GM12878 (cell line): ENCODE measurements around the gene MUSTN1. TPM values are rescaled to one million over a fixed set of nuclear protein-coding genes. Genes with fewer than 3 reads are reported as not detected.

Experiments used
- ATAC-seq: fragments of 200-7000 bp; cut with Tn5 transposase; 3 replicates; pipeline ENCODE4 v1.9.1; 2020; ENCODE audit warnings: mild to moderate bottlenecking, moderate library complexity
- BruUV-seq: library from RNA; stranded (reverse); fragments of 400-500 nt; replicated peaks from 2 replicates; lab custom pipeline; 2021; lab: Mats Ljungman, UMichigan
- CTCF ChIA-PET: fragments of 300-600 bp; sonication (Branson Sonifier 250); formaldehyde crosslinking; extraction: SDS; loops from one replicate; lab custom pipeline; 2021; ENCODE audit warnings: inconsistent platforms; lab: Yijun Ruan, JAX
- POLR2A ChIA-PET: fragments of 350-600 bp; formaldehyde crosslinking; extraction: SDS; loops from one replicate; lab custom pipeline; 2021; ENCODE audit warnings: inconsistent platforms; lab: Charles Lee
- RAD21 ChIA-PET: fragments of 300-600 bp; sonication (Branson Sonifier 250); formaldehyde crosslinking; loops from one replicate; lab custom pipeline; 2023; ENCODE audit warnings: antibody characterized with exemption; ENCODE audit not compliant: unreplicated experiment; lab: Charles Lee
- SMC1A ChIA-PET: fragments of 300-600 bp; sonication (Branson Sonifier 250); formaldehyde crosslinking; loops from one replicate; lab custom pipeline; 2023; ENCODE audit not compliant: unreplicated experiment, uncharacterized antibody; lab: Charles Lee
- DNase-seq: peaks from one replicate; pipeline ENCODE4 v3.0.0-alpha.2; 2011; ENCODE audit warnings: low read depth, low spot score
- FAIRE-seq: peaks from 3 replicates; lab custom pipeline; 2011; peaks lifted over from hg19 to GRCh38; lab: Jason Lieb, UNC
- H2AFZ ChIP-seq: 2 replicates; pipeline ENCODE4 v1.6.0; 2011; ENCODE audit warnings: low read depth, low read length, control low read depth; ENCODE audit not compliant: control insufficient read depth
- H3K27ac ChIP-seq: 2 replicates; pipeline ENCODE4 v1.5.1; 2011; ENCODE audit warnings: control low read depth; ENCODE audit not compliant: control insufficient read depth, insufficient read depth
- H3K27me3 ChIP-seq, 2 experiments: replicated peaks in 1 of 2; 2 replicates each; pipeline versions ENCODE4 v1.6.0 to v1.6.1; 2011; ENCODE audit warnings: low read length in 1 of 2; ENCODE audit not compliant: control insufficient read depth in 2 of 2, insufficient read depth in 2 of 2
- H3K36me3 ChIP-seq, 2 experiments: 2 replicates each; pipeline ENCODE4 v1.5.1; 2011; ENCODE audit warnings: low read length in 1 of 2; ENCODE audit not compliant: control insufficient read depth in 2 of 2, insufficient read depth in 2 of 2
- H3K4me1 ChIP-seq: 2 replicates; pipeline ENCODE4 v1.6.1; 2011; ENCODE audit warnings: mild to moderate bottlenecking, low read length, moderate library complexity, mixed read lengths; ENCODE audit not compliant: control insufficient read depth, insufficient read depth
- H3K4me2 ChIP-seq: 2 replicates; pipeline ENCODE4 v1.6.0; 2011; ENCODE audit warnings: control low read depth; ENCODE audit not compliant: control insufficient read depth, insufficient read depth
- H3K4me3 ChIP-seq: fragments of 200-600 bp; sonication (generic); 2 replicates; pipeline ENCODE4 v1.5.1; 2016
- H3K79me2 ChIP-seq: 2 replicates; pipeline ENCODE4 v1.6.0; 2011; ENCODE audit warnings: low read length; ENCODE audit not compliant: control insufficient read depth, insufficient read depth
- H3K9ac ChIP-seq: 2 replicates; pipeline ENCODE4 v1.8.0; 2011; ENCODE audit warnings: low read length, control low read depth, mixed read lengths; ENCODE audit not compliant: control insufficient read depth, insufficient read depth
- H3K9me3 ChIP-seq: replicated peaks from 3 replicates; pipeline ENCODE4 v1.5.1; 2011; ENCODE audit warnings: mild to moderate bottlenecking, low read length; ENCODE audit not compliant: control insufficient read depth, insufficient read depth
- H4K20me1 ChIP-seq: 2 replicates; pipeline ENCODE4 v1.6.0; 2011; ENCODE audit not compliant: control insufficient read depth, insufficient read depth
- E2F8 ChIP-seq: fragments of 450-650 bp; IDR thresholded peaks from 2 replicates; pipeline ENCODE4 v1.6.1; 2018; ENCODE audit warnings: mild to moderate bottlenecking, low read depth, moderate library complexity; ENCODE audit not compliant: partially characterized antibody
- EZH2 ChIP-seq: IDR thresholded peaks from 2 replicates; pipeline ENCODE4 v1.6.1; 2012; ENCODE audit warnings: low read depth, mild to moderate bottlenecking, control low read depth, inconsistent platforms, low read length, borderline replicate concordance; ENCODE audit not compliant: control insufficient read depth
- HDAC2 ChIP-seq: fragments of 200-600 bp; sonication (generic); IDR thresholded peaks from 2 replicates; pipeline ENCODE4 v1.6.1; 2017
- JUND ChIP-seq: IDR thresholded peaks from 2 replicates; pipeline ENCODE4 v1.6.1; 2012; ENCODE audit warnings: low read depth, mild to moderate bottlenecking, low read length, improper control_type of control experiment, moderate library complexity
- KAT2A ChIP-seq: conservative IDR thresholded peaks from 2 replicates; pipeline ENCODE4 v1.6.1; 2011; ENCODE audit warnings: low read depth, low read length; ENCODE audit not compliant: control insufficient read depth
- MAX ChIP-seq: IDR thresholded peaks from 2 replicates; pipeline ENCODE4 v1.6.1; 2012; ENCODE audit warnings: low read depth, low read length, improper control_type of control experiment
- NFYB ChIP-seq: IDR thresholded peaks from 2 replicates; pipeline ENCODE4 v1.6.1; 2011; ENCODE audit warnings: low read depth, mild to moderate bottlenecking, low read length, improper control_type of control experiment, moderate library complexity; ENCODE audit not compliant: insufficient read depth
- RAD21 ChIP-seq: IDR thresholded peaks from 2 replicates; pipeline ENCODE4 v1.6.1; 2011; ENCODE audit warnings: mild to moderate bottlenecking, low read depth, low read length, moderate library complexity; ENCODE audit not compliant: insufficient read depth
- SP1 ChIP-seq: IDR thresholded peaks from one replicate; pipeline ENCODE4 v1.6.1; 2011; ENCODE audit warnings: low read depth, low read length
- SREBF1 ChIP-seq: IDR thresholded peaks from 2 replicates; pipeline ENCODE4 v1.6.1; 2012; ENCODE audit warnings: mild to moderate bottlenecking, low read length
- ZNF687 ChIP-seq: fragments of 450-650 bp; IDR thresholded peaks from 2 replicates; pipeline ENCODE4 v1.6.1; 2017; ENCODE audit warnings: mild to moderate bottlenecking, moderate library complexity
- WGBS: methylation state at CpG from one replicate; pipeline ENCODE4 v1.1.6; 2016; ENCODE audit warnings: low lambda C conversion rate; ENCODE audit not compliant: insufficient replicate concordance, insufficient coverage; ENCODE audit errors: missing lambda C conversion rate; 5-methylcytosine and 5-hydroxymethylcytosine counted together
- in situ Hi-C: fragments of 300-500 bp; cut with MboI; formaldehyde crosslinking; loops from 9 replicates; pipeline ENCODE4 v1.14.3; 2018; ENCODE audit warnings: mixed read lengths
- intact Hi-C: fragments of 100-400 bp; cut with micrococcal nuclease; formaldehyde crosslinking; loops from one replicate; pipeline ENCODE4 v1.14.2; 2022; ENCODE audit not compliant: unreplicated experiment
- polyA plus RNA-seq, 11 experiments: library from polyadenylated mRNA; depleted of rRNA in 4 of 11; unstranded in 6 of 11; stranded (reverse) in 5 of 11; fragments of >200 nt; fragmentation: Nextera tagmentation in 4 of 11; fragmentation: Illumina TruSeq in 1 of 11; extraction: Ambion mirVana in 4 of 11; extraction: Trizol in 1 of 11; gene quantifications; 1 replicate in 1 of 11; 2 replicates in 10 of 11; pipeline versions ENCODE4 v1.2.1 to v1.2.3, GENCODE V29; 2011 to 2016; ENCODE audit warnings: inconsistent platforms in 2 of 11, missing spikeins in 2 of 11, low read depth in 1 of 11
- total RNA-seq, 4 experiments: library from RNA; depleted of rRNA in 3 of 4; stranded (reverse); fragments of >200 nt in 3 of 4; fragmentation: Illumina TruSeq in 1 of 4; extraction: Trizol in 1 of 4; gene quantifications; 2 replicates each; pipeline versions ENCODE4 v1.2.1 to v1.2.3, GENCODE V29; 2013 to 2021
- TF ChIP-seq, protein P1 (sequence below): fragments of 450-650 bp; IDR thresholded peaks from 2 replicates; pipeline ENCODE4 v1.6.1; 2018; ENCODE audit warnings: borderline replicate concordance, mild to moderate bottlenecking; ENCODE audit not compliant: partially characterized antibody

Gene MUSTN1
- total and polyA plus RNA-seq, 10 of the 15 experiments (the other 5 are each of a cell fraction or from before 2014, with no cell fraction given), result 0.35 to 4.5 (median 1.2) TPM; not detected in 2

DNA sequence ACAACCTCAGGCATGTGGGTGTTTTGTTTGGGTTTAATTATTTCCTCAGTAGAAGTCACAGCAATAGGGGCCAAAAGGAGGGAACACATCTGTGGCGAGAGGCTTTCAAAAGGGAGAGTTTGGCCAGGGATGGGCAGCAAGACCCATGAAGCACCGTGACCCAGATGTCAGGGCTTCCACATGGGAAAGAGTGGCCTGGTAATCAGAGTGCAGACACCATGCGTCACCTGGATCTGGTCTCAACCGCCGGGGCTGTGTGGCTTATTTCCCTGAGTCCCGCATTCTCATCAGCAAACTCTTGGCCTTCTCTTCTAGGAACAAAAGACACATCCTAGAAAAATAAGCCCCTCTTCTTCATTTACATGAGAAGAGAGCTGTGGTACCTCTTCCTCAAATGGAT lies 12.4 kb upstream of the MUSTN1 start:
- intact Hi-C loops, result no loop called here
- 98% methylated on average over 6 of the region's 6 CpGs for WGBS
- Histone ChIP-seq H3K4me1 (peaks cover 8% of the 10 kb centered on the region), H3K4me3 (no peak overlapping the region), H3K4me2 (no peak overlapping the region), H3K27me3 (no peaks in the 10 kb centered on the region), H3K27ac (no peak overlapping the region), H3K9ac (no peak overlapping the region), H3K36me3 (peaks cover 12 to 21% of the 10 kb centered on the region in 2 experiments), H3K79me2 (no peaks in the 10 kb centered on the region), H4K20me1 (no peaks in the 10 kb centered on the region), H2AFZ (no peak overlapping the region), H3K9me3 (no peaks in the 10 kb centered on the region)
- CTCF ChIA-PET, result interaction anchor here (1.4 to 1.7 kb wide), 2 partner anchors 85 to 227 kb away, joined by 3 read pairs; no protein-coding TSS in a partner anchor
- FAIRE-seq, result no peak
- ATAC-seq, result no peak
- SMC1A ChIA-PET, result interaction anchor here (1.0 to 2.6 kb wide), 4 partner anchors 46 to 89 kb away, joined by 3 to 12 read pairs (median 4); no protein-coding TSS in a partner anchor
- no peak for DNase-seq
- POLR2A ChIA-PET, result no interaction called here
- RAD21 ChIA-PET, result interaction anchor here (1.4 kb wide), 1 partner anchor 9 kb away, joined by 4 read pairs; no protein-coding TSS in a partner anchor
- in situ Hi-C loops, result loop anchor here (10.0 kb wide), 1 partner anchor 228 kb away; no protein-coding TSS in a partner anchor
- no TSS peak for BruUV-seq
- TF ChIP-seq, protein P1, sequence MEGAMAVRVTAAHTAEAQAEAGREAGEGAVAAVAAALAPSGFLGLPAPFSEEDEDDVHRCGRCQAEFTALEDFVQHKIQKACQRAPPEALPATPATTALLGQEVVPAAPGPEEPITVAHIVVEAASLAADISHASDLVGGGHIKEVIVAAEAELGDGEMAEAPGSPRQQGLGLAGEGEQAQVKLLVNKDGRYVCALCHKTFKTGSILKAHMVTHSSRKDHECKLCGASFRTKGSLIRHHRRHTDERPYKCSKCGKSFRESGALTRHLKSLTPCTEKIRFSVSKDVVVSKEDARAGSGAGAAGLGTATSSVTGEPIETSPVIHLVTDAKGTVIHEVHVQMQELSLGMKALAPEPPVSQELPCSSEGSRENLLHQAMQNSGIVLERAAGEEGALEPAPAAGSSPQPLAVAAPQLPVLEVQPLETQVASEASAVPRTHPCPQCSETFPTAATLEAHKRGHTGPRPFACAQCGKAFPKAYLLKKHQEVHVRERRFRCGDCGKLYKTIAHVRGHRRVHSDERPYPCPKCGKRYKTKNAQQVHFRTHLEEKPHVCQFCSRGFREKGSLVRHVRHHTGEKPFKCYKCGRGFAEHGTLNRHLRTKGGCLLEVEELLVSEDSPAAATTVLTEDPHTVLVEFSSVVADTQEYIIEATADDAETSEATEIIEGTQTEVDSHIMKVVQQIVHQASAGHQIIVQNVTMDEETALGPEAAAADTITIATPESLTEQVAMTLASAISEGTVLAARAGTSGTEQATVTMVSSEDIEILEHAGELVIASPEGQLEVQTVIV, result no peak
- no peak for TF ChIP-seq RAD21
- TF ChIP-seq KAT2A, result no peak
- TF ChIP-seq ZNF687, result no peak
- no peak for TF ChIP-seq SP1
- no peak for TF ChIP-seq SREBF1
- TF ChIP-seq NFYB, result no peak
- TF ChIP-seq MAX, result no peak
- no peak for TF ChIP-seq JUND
- no peak for TF ChIP-seq E2F8
- TF ChIP-seq EZH2, result no peak
- TF ChIP-seq HDAC2, result no peak
